Measurements from ENCODE around the gene TAF15. TPM values are rescaled to one million over a fixed set of nuclear protein-coding genes. Genes with fewer than 3 reads are reported as not detected.

TAF15 gene
- 15.1 and 23.7 TPM in 2 replicates for total RNA-seq

DNA sequence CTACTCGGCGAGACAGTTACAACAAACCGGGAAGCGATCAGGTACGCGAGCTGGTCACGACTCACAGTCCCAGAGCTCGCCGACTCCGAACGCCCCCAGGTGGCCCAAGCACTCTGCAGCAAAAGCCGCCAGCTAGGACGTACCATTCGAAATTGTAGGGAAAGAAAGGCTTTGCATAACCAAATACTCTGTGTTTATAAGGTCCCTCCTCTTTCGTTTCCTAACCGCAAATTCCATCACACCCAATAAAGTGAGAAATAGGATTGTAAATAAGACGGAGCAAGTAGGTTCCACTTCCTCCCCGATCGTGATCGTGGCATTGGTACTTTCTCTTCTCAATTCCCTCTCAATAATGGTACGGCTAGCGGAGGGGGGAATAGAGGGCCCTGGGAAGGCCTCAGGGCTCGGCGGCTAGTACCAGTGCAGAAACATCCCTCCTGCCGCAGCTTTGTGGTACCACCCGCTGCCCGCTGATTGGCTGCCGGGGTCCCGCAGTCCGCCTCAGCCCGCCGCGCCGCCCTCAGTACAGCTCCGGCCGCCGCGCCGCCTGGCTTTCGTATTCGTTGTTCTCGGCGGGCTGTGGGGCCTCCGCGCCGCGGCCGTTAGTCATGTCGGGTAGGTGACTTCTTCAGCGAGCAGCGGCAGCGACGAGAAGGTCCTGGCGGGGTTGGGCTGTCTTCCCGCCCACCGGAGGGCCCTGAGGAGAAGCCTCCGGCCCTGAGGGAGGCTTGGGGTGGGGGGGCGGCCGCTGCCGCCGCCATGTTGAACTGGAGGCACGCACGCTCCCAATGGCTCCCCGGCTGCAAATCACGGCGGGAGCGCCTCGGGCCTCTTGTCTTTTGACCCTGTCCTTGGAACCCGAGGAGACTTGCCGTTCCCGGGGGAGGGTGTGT is at the start of gene TAF15:
Gene TAF15, plus strand, starts transcription at position 523 of the 893 bp plus-strand sequence. Its CDS starts 86 bp downstream, at position 609.

DNA sequence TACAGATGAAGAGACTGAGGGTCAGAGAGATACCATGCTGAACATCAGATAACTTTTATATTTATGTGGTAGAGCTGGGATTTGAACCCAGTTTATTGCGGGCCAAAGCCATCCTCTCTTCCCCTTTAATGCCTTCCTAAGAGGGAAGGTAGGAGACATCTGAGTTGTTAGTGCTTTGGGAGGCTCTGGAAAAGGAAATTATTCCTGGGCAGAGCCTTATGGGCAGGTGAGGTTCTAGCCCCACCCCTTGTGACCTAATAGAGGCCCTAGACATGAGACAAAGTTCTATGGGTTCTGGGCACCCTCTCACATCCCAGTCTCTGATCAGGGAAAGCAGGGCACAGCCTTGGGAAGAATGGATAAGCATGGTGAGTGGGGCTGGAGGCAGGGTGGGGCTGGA is 48.7 kb upstream of the TAF15 start, which contains the start of gene C17orf50:
Gene C17orf50, plus strand, starts transcription at position 301 of the 400 bp plus-strand sequence. Its CDS starts 55 bp downstream, at position 356.

DNA sequence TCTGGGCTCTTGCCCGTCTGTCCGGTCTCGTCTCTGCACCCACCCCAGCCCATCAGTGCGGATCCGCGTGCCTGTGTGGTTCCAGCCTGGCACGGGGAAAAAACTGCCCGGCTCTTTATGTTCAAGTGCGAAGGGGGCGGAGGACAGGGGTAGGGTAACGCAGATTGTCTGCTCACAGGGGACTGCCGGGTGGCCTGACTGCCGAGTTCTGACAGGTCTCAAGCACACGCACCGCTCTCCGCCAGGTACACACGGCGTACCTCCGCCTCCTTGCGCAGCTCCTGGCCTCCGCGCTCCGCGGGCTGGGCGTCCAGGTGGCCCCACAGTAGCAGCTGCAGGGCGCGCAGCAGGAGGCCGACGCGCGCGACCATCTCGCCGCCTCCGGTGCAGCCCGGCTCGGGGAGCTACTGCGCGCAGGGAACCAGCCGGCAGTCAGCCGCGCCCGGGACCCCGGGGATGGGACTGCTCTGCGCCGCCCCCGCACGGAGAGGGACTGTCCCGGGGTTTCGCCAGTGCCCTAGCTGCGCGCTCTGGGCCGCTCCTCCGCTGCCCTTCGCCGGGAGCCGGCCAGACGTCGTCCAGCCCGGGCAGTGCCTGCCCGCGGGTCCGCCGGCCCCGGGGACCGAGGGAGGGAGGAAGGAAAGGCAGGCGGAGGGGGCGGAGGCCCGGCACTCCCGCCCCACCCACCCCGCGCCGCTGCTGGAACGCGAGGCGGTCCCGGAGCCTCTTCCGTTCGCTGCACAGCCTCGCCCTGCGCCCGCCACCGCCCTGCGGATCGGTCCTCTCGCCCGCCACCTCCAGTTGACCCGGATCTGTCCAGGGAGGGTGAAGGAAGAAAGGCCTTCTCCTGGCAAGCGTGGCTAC is 14.0 kb upstream of the TAF15 start, which contains the start of gene MMP28:
Gene MMP28, minus strand, starts transcription at position 635 of the 864 bp plus-strand sequence. Its CDS starts 264 bp downstream, at position 371.

GRCh38 chr17:35868737-35869136 is 59.5 kb downstream of the TAF15 start, which contains the start of gene HEATR9:
HEATR9 (minus strand) TSS chr17:35868891; CDS start chr17:35868742, 149 bp downstream.

GRCh38 chr17:35879773-35880654 is 70.7 kb downstream of the TAF15 start, which contains the start of gene CCL5:
CCL5 (minus strand) TSS chr17:35880360.

Other genes starting within 250 kb of the TAF15 start
- not detected in 2 replicates for gene SLFN14, start 248.7 kb upstream of the TAF15 start, total RNA-seq
- gene PEX12, start 230.9 kb upstream of the TAF15 start, total RNA-seq = 2.5 and 4.2 TPM in 2 replicates
- gene AP2B1, start 222.2 kb upstream of the TAF15 start, total RNA-seq = 83.3 and 116 TPM in 2 replicates
- 0.11 TPM in 1 of 2 replicates, not detected in the other for gene RASL10B, start 77.8 kb upstream of the TAF15 start, total RNA-seq
- not detected in 2 replicates for gene GAS2L2, start 56.2 kb upstream of the TAF15 start, total RNA-seq
- gene C17orf50, start 48.6 kb upstream of the TAF15 start, total RNA-seq = not detected in 2 replicates
- 42.0 and 61.6 TPM in 2 replicates for gene MMP28, start 13.8 kb upstream of the TAF15 start, total RNA-seq
- gene HEATR9, start 59.4 kb downstream of the TAF15 start, total RNA-seq = not detected in 2 replicates
- 0.16 TPM in 1 of 2 replicates, not detected in the other for gene CCL5, start 70.9 kb downstream of the TAF15 start, total RNA-seq
- 0.23 and 1.0 TPM in 2 replicates for gene RDM1, start 121.3 kb downstream of the TAF15 start, total RNA-seq
- gene LYZL6, start 134.2 kb downstream of the TAF15 start, total RNA-seq = not detected in 2 replicates
- gene CCL16, start 172.0 kb downstream of the TAF15 start, total RNA-seq = not detected in 2 replicates
- not detected in 2 replicates for gene CCL14, start 177.2 kb downstream of the TAF15 start, total RNA-seq
- not detected in 2 replicates for gene CCL15, start 192.1 kb downstream of the TAF15 start, total RNA-seq
- gene CCL23, start 208.5 kb downstream of the TAF15 start, total RNA-seq = not detected in 2 replicates

Measured in hair follicular keratinocyte (primary cell).